HL-60 (cell line): ENCODE results near the gene INTS7.

Experiments
- DNase-seq, 2 experiments: peaks; one replicate each; pipeline ENCODE4 v3.0.0-alpha.2; 2010 to 2020; ENCODE audit warnings: low read depth in 1 of 2, low spot score in 1 of 2
- H3K27ac ChIP-seq: fragments of 250-450 bp; sonication (Bioruptor Pico); replicated peaks from 2 replicates; pipeline ENCODE4 v1.5.1; 2020; ENCODE audit warnings: mild to moderate bottlenecking, moderate library complexity
- H3K27me3 ChIP-seq: fragments of 250-450 bp; sonication (Bioruptor Pico); 2 replicates; pipeline ENCODE4 v1.5.1; 2021; ENCODE audit warnings: mild to moderate bottlenecking, moderate library complexity; ENCODE audit not compliant: insufficient read depth, poor library complexity, severe bottlenecking
- H3K4me3 ChIP-seq: replicated peaks from 2 replicates; pipeline ENCODE4 v1.5.1; 2011; ENCODE audit warnings: mild to moderate bottlenecking, control low read depth, low read length; ENCODE audit not compliant: insufficient read depth
- CTCF ChIP-seq: IDR thresholded peaks from one replicate; pipeline ENCODE4 v1.5.1; 2011; ENCODE audit warnings: low read length, control low read depth, inconsistent platforms; ENCODE audit not compliant: insufficient read depth
- GABPA ChIP-seq: IDR thresholded peaks from 2 replicates; pipeline ENCODE4 v1.6.1; 2012; ENCODE audit warnings: low read depth
- POLR2AphosphoS5 ChIP-seq: IDR thresholded peaks from 2 replicates; pipeline ENCODE4 v1.6.1; 2012; ENCODE audit warnings: low read depth
- REST ChIP-seq: IDR thresholded peaks from 2 replicates; pipeline ENCODE4 v1.6.1; 2012; ENCODE audit warnings: low read depth; ENCODE audit not compliant: insufficient replicate concordance
- SPI1 ChIP-seq: IDR thresholded peaks from 2 replicates; pipeline ENCODE4 v1.6.1; 2012; ENCODE audit warnings: low read depth, mild to moderate bottlenecking, borderline replicate concordance

The INTS7 gene

GRCh38 chr1:211910913-211911485 lies 124.4 kb downstream of the INTS7 start:
- TF ChIP-seq CTCF (no peak), POLR2AphosphoS5 (no peak), SPI1 (peak; percentile 86), GABPA (no peak), REST (no peak)
- H3K4me3 ChIP-seq: no peak overlapping the region
- peak in 1 of 2 experiments; percentile 67 for DNase-seq

GRCh38 chr1:211910113-211910884 lies 125.1 kb downstream of the INTS7 start:
- H3K4me3 ChIP-seq: no peak overlapping the region
- no peak overlapping the region for H3K27ac ChIP-seq
- DNase-seq: no peak
- TF ChIP-seq CTCF (no peak), REST (peak; percentile 37)
- H3K27me3 ChIP-seq: no peaks in the 10 kb centered on the region

More at GRCh38 chr1:211910913-211911485, 124.4 kb downstream of the INTS7 start:
- no peak overlapping the region for H3K27ac ChIP-seq
- no peaks in the 10 kb centered on the region for H3K27me3 ChIP-seq

- DNase-seq: no peak
- no peak overlapping the region for H3K27ac ChIP-seq
- H3K27me3 ChIP-seq: no peaks in the 10 kb centered on the region
- no peak for TF ChIP-seq GABPA
- no peak for TF ChIP-seq REST
- no peak for TF ChIP-seq CTCF
- no peak for TF ChIP-seq POLR2AphosphoS5
- no peak for TF ChIP-seq SPI1
- H3K4me3 ChIP-seq: no peak overlapping the region
Observed at GRCh38 chr1:211909395-211909794, 126.0 kb downstream of the INTS7 start.
